GM19023 (cell line): ENCODE results near the gene ALOX12.

Source experiments
- ATAC-seq: cut with Tn5 transposase; IDR thresholded peaks from one replicate; pipeline ENCODE4 v1.9.1; 2021; ENCODE audit warnings: mild to moderate bottlenecking, moderate library complexity; ENCODE audit not compliant: unreplicated experiment

The ALOX12 gene

DNA sequence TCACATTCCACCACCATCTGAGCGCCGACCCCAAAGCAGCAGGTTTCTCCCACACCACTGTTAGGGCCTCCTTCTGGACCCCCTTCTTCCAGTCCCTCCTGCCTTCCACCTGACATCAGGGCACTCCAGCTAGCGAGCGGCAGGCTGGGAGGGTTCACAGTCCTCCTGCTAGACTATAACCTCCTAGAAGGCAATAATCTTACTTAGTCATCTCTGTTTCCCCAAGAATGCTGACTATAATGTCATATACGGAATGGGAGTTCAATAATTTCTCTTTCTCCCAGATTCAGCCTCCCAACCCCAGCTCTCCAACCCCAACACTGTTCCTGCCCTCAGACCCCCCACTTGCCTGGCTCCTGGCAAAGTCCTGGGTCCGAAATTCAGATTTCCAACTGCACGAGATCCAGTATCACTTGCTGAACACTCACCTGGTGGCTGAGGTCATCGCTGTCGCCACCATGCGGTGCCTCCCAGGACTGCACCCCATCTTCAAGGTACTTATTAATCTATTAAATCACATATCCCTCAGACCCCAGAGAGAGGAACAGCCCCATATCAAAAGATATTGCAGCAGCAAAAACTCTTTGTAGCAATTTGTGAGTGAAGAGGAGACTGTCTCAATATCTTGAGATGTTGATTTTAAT is 5.6 kb downstream of the ALOX12 start:
- ATAC-seq, result no peak

DNA sequence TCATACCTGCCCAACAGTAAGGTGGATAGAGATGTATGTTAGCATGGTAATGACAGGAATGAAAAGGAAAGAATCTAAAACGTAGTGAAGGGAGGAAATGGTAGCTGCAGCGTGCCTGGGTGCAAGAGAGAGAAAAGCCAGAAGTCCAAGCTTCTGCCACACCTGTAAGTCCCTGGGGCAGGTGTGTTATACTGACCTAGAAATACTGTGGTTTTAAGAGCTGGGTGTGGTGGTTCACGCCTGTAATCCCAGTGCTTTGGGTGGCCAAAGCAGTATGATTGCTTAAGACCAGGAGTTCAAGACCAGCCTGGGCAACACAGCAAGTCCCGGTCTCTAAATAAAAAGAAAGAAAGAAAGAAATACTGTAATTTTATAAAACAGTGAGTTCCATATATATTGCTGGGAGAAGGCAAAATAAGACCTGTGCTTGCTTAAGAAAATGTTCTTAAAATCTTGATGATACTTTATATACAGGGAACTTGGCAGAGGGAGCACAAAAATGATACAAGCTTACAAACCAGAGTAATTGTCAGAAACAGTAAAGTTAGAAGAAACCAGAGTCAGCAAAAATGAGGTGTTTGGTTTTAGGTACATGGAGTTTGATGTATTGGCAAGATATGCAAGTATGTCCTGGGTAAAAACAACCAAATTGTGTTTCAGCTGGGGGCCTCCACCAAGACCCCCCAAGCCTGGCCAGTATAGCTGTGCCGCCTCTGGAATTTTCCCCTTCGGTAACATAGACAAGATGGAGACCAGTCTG is 6.6 kb downstream of the ALOX12 start:
- ATAC-seq, result no peak

DNA sequence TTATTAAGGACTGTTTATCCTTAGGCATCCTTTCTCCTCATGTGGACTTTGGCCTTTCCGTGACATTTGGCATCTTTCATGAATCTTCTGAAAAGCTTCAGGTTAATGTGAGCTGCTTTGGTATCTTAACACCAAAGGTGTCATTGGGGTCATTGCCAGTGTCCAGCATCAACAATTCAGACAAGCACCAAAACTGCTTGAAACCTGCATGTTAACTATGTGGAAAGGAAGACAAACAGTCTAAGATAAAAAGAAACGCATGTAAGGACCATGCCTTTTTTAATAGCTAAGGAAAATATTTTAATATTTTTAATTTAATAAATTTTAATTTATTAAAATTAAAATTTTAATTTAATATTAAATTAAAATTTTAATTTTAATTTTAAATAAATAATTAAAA is 7.9 kb downstream of the ALOX12 start:
- ATAC-seq, result no peak

DNA sequence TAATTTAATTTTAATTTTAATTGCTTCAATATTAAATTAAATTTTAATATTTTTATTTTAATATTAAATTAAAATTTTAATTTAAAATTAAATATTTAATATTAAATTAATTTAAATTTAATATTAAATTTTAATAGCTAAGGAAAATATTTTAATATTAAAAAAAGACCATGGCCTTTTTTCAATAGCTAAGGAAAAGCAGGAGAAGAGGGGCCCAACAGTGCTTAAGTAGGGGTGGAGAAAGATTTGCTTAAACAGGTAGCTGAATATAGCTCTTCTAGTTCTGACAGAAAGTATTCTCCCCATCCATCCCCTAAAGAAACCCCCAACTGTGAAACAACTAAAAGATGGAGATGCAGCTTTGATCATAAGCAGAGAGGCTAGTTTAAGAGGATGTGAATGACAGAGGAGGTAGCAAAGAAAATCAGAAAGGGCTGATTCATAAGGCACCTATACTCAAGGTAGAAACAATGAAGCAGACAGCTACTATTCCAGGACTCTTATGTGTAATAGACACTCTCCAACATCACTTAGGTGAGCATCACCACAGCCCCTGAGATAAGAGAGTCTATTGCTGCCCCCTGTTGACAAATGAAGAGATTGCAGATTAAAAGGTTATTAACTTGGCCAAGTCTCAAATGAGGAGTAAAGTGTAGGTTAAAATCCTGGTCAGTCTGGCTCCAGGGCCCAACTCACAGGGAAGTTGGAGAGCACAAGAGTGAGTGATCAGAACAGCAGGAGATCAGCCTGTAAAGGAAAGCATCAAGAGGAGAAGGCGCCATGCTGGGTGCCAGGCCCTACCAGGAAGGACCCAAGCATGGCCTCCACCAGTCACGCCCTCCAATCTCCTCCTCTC is 8.8 kb downstream of the ALOX12 start:
- no peak for ATAC-seq

DNA sequence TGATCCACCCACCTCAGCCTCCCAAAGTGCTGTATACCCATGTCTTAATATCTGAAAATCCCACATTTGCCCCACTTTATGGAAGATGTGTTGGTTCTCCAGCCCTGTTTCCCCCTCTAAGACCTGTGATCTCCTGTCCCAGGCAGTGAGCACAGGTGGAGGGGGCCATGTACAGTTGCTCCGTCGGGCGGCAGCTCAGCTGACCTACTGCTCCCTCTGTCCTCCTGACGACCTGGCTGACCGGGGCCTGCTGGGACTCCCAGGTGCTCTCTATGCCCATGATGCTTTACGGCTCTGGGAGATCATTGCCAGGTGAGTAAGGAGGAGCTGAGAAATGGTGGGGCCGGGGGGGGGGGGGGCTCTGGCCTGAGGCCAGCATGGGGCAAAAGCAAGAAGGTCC is 9.9 kb downstream of the ALOX12 start:
- no peak for ATAC-seq

DNA sequence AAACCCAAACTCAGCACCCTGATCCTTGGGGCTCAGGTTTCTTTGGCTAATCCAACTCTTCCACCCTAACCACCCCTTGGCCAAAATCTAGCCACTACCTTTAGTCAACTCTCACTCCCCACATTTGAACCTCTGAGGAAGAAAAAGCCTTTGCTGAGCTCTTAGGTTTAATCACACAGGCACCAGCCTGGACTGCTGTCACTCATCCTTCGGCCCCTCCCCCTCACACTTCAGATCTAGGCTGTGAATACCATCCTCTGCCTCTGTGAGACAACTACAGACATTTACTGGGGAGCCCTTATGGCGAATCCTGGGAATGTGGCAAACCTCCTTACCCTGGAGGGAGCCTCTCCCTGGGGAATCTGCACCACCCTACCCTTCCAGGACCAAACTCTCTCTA is 11.3 kb downstream of the ALOX12 start:
- ATAC-seq, result no peak

DNA sequence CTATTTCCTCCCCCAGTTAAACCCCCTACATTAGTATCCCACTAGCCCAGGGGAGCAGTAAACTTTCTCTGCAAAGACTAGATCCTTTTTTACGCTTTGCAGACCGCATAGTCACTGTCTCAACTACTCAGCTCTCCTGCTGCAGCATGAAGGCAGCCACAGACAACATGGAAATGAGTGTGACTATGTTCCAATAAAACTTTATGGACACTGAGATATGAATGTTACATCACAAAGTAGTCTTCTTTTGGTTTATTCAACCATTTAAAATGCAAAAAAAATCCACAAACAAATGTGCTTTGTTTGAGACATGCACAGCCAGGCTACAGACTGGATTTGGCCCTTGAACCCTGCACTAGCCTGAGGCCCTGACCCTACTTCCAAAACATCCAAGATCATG is 14.7 kb downstream of the ALOX12 start:
- ATAC-seq, result no peak

DNA sequence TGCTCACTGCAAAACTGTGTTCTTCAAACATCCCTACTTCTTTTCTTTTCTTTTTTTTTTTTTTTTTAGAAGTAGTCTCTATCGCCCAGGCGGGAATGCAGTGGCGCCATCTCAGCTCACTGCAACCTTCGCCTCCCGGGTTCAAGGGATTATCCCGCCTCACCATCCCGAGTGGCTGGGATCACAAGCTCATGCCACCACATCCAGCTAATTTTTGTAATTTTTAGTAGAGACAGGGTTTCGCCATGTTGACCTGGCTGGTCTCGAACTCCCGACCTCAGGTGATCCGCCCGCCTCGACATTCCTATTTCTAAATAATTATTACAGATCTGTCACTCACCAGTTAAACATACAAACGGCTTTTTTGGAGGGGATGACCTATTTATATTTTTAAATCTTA is 15.6 kb downstream of the ALOX12 start:
- ATAC-seq, result no peak

DNA sequence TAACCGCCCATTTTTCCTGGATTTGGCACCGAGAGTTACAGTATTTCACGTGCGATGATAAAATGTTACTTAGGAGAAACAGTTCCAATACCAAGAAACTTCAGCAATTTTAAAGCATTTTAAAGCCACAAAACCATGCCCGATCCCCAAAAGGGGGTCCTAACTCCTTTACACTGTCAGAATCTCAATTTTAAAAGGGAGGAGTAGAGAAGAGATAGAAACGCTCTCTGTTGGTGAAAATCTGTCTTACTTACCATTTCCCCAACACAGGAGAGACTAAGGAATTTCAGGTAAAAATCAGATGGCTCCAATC is 16.0 kb downstream of the ALOX12 start:
- ATAC-seq, result no peak

DNA sequence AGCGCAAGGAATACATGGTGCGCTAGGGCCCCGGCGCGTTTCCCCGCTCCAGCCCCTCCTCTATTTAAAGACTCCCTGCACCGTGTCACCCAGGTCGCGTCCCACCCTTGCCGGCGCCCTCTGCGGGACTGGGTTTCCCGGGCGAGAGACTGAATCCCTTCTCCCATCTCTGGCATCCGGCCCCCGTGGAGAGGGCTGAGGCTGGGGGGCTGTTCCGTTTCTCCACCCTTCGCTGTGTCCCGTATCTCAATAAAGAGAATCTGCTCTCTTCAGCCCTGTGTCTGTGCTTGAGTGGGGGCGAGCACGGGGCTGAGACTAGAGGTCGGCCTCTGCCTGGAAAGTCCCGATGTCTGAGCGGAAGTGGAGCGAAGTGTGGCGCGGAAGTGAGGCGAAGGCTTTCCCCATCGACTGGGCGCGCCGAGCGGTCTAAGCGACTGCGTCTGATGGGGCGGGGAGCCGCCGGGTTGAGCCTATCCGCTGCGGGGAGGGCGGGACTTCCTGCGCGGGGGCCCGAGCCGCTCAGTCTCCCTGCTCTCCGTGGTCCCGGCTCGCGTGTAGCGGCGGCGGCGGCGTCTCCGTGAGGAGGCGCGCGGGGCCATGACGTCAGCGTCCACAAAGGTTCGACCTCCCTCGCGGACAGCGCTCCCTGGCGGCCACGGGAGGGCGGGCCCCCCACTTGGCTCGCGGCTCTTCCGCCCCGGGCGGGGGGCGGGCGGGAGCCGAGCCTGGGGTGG is 18.6 kb downstream of the ALOX12 start:
- peak; percentile 83 for ATAC-seq

DNA sequence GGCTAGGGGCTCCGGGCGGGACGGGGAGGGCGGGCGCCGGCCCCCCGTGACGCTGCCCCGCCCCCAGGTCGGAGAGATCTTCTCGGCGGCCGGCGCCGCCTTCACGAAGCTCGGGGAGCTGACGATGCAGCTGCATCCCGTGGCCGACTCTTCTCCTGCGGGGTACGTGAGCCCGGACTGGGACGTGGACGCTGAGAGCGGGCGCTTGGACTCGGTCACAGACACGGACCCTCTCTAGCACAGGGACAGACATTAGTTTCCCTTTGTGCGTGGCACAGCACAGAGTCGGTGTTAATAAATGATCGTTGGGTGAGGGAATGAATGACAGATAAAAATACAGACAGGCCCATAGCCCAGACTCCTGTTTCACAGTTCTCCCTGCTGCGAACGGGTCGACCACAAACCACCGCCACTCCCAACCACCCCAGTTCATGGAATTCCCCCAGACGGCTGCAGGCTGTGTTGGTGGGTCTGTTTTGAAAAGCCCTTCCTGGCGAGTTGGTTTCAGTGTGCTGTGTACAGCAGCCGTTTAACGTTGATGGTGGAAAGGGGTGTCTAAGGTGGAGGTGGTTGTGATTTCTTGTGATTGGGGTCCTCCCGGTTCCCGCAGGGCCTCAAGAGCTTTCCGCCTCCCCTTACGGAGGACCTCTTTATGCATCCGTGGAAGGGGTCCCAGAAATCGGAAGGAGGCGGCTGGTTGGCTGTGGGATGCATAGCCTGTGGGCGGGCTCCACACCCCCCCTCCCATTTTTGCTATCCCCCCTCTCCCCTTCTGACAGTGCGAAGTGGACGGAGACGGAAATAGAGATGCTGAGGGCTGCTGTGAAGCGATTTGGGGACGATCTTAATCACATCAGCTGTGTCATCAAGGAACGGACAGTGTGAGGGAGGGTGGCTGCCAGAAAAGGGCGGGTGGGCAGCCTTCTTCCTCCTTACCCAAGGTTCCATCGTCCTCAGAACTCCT is 19.4 kb downstream of the ALOX12 start:
- peak; percentile 28 for ATAC-seq

DNA sequence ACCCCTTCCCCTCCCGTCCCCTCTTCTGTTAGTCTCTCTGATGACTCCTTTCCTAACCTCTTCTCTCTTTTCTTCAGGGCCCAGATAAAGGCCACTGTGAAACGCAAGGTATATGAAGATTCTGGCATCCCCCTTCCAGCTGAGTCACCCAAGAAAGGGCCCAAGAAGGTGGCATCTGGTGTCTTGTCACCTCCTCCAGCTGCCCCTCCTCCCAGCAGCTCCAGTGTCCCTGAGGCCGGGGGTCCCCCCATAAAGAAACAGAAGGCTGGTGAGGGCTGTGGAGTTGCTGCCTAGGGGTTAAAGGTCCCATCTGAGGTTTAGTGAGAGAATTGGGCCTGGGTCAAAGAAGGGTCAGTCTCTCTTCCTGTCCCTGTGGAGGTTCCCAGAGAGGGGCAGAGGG is 20.6 kb downstream of the ALOX12 start:
- ATAC-seq, result no peak

DNA sequence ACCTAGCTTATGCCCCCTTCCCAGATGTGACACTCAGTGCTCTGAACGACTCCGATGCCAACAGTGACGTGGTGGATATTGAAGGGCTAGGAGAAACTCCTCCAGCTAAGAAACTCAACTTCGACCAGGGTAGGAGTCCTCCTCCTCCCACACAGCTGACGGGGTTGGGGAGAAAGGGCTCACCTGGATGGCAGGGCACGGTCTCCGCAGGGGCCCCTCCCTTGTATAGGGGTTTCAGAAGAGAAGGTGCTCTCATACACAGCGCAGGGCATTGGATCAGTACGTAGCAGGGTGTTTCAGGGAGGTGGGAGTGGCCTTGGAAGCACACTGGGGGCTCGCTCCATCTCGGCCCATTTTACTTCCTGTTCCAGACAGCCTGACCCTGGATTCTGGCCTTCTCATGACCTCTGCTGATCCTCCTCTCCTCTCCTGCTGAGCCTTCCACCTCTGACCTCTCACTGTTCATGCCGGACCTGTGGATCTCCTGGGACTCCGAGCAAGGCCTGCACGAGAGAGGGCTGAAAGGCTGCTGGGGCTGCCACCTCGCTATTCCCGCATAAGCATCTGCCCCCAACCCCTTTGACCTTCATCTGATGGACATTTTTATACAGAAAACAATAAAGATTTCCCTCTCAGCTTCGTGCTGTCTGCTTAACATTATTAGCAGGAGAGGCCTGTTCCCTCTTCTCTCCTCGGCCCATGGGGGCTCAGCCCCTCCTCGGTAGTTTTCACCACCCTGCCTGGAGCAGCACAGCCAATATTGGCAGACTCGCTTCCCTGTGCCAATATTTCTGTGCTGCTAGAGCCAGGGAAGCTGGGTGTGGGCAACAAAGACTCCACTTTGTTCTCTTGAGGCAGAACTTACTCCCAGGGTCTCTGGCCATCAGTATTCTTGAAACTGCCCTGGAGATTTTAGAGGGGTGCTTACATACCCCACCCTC is 21.3 kb downstream of the ALOX12 start:
- no peak for ATAC-seq

DNA sequence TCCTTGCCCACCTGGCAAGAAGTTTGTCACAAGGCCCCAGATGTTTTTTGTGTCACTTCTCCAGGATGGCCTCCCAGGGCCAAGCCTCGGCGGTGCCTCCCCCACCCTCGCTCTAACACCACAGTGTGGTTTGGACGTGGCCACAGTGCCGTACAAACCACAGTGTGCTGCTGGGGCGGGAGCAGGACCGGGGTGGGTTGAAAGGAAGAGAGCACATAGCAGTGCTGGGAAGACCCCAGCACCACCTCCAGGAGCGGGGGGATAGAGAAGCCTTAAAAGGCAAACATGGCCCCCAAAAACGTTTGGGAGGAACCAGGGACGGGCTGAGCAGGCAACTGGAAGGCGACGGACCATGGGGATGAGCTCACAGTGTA is 22.0 kb downstream of the ALOX12 start:
- ATAC-seq, result no peak

DNA sequence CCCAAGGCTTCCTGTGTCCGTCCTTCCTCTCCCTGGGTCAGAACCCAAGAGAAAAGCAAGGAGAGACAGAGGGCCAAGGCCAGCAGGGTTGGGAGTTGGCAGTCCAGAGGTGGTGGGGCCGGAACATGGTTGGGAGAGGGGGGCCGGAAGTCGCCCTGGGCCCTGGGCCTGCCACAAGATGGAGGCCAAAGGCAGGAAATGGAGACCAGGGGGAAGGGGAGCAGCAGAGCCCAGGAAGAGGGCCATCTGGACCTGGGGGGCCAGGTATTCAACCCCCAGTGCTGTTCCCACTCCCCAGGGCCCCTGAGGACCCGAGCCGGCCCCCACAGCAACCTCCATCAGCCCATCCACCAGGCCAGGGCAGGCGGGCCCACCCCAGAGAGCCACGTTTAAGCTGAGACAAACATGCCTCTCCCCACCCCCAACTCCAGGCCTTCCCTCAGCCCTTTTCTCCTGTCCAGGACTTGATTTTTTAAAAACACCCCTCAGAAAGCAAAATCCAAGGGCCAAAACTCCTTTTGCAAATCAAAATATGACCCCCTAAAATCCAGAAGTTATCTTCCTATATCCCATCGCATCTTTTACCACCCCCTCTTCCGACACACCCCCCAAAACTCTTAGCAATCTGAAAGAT is 22.6 kb downstream of the ALOX12 start:
- ATAC-seq, result no peak

DNA sequence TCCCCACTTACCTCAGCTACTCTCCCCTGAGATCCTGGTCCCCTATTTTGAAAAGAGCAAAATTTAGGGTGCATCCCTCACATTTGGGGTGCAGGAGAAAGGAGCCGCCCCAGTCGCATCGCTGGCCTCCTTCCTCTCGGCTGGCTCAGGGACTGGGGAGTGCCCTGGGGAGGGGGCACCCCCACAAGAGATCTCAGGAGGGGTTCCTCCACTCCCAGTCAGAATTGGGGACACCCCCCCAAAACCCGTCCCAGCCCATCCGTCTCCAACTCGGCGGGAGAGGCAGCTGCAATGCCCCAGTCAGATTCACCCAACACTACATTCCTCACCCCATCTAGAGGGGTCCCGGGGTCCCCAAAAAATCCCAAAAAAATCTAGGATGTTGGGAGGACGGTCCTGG is 23.5 kb downstream of the ALOX12 start:
- ATAC-seq, result no peak

DNA sequence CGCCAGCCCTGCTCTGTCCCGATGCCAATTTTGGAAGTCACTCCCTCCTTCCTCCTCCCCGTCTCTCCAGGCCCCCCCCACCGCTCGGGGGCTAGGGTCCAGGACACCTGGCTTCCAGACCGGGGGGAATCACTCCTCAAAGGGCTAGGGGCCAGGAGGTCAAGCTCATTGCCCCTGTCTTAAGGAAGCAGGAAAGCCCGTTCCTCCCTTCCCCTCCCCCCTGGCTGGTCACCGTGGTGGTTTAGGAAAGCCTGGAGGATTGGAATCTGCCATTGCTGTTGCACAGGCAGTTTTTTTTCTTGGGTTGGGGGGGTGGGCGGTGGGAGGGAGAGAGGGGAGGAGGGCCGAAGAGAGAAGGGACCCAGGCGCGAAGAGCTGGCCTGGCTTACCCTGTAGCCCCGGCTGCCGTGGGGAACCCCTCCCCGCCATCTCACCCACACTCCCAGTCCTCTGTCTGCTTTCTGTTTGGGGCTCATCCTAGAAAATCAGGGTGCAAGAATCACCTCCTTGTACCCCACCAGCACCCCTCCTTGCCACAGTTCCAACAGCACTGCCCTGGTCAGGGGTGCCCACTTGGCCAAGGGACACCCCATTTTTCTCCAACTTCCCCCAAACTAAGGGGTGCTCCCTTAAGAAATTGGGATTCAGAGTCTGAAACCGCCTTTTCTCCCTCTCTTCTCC is 24.1 kb downstream of the ALOX12 start:
- no peak for ATAC-seq
